ENCODE measurements around the gene NDUFA6. TPM values are rescaled to one million over a fixed set of nuclear protein-coding genes. Genes with fewer than 3 reads are reported as not detected.

The NDUFA6 gene
- total RNA-seq, 1 donor = 49.3 TPM

Other genes with a start within 250 kb of the NDUFA6 start
- 0.52 TPM for gene SHISA8, start 175.7 kb downstream of the NDUFA6 start, total RNA-seq
- 15.7 TPM for gene TNFRSF13C, start 164.0 kb downstream of the NDUFA6 start, total RNA-seq
- gene CENPM, start 143.6 kb downstream of the NDUFA6 start, total RNA-seq = 11.9 TPM
- gene SEPTIN3, start 121.3 kb downstream of the NDUFA6 start, total RNA-seq = 0.10 TPM
- 0.42 TPM for gene WBP2NL, start 92.0 kb downstream of the NDUFA6 start, total RNA-seq
- 42.8 TPM for gene NAGA, start 20.0 kb downstream of the NDUFA6 start, total RNA-seq
- gene PHETA2, start 16.5 kb downstream of the NDUFA6 start, total RNA-seq = 0.94 TPM
- gene SMDT1, start 11.1 kb downstream of the NDUFA6 start, total RNA-seq = 14.9 TPM
- gene CYP2D6, start 40.0 kb upstream of the NDUFA6 start, total RNA-seq = 0.84 TPM
- 53.8 TPM for gene TCF20, start 179.9 kb upstream of the NDUFA6 start, total RNA-seq